Stimulated activated CD4-positive, alpha-beta T cell treated with anti-CD3 and anti-CD28 coated beads, Interleukin-1b, Interleukin-23, amount 100 ng/mL, for 48 hours (primary cell): ENCODE results near the gene SCGB1C1.
A peak's percentile ranks its signal among the peaks of the same experiment; 100 is the strongest.

Experiments
- DNase-seq: peaks from one replicate; pipeline ENCODE4 v3.0.0-alpha.2; 2020

The SCGB1C1 gene

DNA sequence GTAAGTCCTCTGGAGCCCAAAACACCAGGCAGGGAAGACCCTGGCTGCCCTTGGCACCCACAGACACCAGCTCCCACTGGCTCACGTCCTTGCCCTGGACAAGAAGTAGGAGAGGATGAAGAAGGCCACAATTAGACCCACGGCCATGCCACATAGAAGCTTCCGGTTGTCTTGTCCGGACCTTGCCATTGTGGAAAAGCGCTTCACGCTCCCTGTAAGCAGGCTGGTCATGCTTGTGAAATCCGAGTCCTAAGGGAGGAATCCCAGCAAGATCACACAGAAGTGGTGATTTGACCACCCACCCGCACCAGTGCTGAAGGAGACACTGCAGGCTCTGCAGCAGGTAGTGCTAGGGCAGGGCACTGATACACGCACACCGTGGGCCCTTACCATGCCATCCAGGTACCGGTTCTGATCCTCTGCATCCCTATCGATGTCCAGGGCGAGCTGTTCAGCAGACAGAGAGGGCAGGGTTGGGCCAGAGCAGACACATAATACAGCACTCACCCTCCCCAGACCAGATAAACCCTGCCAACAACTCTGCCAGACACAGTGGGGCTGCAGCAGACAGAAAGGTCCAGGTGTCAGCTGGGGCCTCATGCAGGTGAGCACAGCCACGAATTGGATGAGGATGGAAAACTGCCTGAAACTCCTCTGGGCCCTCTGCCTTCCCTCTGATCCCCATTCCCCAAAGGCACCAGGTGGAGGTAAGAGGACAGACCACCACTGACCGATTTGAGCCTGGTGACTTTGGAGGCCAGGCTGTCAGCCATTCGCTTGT, 12.5 kb downstream of the SCGB1C1 start:
- no peak for DNase-seq

DNA sequence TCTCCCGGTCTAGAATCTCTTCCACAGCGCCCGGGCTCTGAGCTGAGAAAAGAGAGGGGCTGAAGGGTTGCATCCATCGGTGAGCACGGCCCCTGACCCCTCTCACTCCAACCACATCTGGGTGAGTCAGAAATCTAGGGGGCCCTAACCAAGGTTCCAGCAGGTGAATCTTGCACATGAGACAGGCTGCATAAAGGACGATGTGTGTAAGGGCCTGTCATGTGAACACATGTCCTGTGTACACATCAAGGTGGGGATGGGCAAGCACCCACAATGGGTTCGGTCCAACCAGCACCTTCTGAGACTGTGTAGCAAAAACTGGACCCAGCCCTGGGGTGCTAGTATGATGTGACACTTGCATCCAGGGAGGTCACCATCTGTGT, 13.1 kb downstream of the SCGB1C1 start:
- DNase-seq, result no peak

DNA sequence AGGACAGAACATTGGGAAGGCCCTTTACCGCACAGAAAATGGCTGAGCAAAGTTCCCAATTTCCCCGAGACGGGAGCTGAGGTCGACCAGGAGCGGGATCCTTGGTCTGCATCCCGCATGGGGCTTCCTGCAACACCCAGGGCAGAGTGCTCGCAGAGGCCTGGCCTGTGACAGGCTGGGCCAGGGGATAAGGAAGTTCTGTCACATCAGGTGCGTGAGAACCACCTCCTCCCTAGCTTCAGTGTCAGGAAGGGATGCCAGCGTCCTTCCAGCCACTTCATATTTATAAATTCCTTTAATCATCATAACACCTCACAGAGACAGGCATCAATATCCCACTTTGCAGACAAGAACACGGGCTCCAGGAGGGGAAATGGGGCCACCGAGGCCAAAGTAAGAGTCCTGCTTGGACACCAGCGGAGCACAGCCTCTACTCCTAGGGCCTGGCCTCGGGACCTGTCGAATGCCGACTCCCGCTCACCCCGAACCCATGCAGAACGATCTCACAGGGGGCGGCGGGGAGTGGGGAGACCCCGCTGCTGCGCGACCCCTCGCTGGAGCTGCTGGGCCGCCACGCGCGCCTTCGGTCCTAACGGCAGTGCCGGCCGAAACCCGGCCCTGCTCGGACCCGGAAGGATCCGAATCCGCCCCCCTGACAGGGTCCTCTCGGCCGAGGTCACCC, 13.8 kb downstream of the SCGB1C1 start:
- DNase-seq, result peak; percentile 22

DNA sequence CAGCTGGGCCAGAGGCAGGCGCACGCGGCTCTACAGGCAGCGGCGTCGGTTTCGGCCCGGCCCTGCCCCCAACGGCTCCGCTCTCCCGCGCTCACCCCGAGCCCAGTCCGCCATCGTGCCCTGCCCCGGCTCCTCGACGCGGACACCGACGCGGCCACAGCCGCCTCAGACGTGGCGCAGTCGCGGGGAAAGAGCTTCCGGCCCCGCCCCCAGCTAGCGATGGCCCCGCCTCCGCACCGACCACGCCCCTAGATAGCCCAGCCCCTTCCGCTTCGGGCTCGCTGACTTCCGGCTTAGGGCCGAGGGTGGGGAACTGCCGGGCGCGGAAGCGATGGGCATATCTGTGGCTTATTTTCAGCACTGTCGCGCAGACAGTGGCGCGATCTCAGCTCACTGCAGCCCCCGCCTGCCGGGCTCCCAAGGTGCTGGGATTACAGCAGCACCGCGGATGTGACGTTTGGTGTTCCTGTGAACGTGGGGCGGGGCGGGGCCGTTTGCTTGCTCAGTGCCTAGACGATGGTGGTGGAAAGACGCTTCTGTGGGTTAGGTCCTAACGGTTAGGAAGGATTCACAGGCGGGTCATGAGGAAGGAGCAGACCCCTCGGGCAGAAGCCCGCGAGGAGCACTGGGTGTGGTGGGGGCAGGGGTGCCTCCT, 14.5 kb downstream of the SCGB1C1 start, which contains the start of the genes BET1L and RIC8A:
TSS of gene BET1L (minus strand) at position 192 of the 655 bp plus-strand sequence. CDS start at position 114, 78 bp downstream.
TSS of gene RIC8A (plus strand) at position 501 of the 655 bp plus-strand sequence. CDS start 1,147 bp downstream, outside the sequence.
- DNase-seq, result peak; percentile 98

DNA sequence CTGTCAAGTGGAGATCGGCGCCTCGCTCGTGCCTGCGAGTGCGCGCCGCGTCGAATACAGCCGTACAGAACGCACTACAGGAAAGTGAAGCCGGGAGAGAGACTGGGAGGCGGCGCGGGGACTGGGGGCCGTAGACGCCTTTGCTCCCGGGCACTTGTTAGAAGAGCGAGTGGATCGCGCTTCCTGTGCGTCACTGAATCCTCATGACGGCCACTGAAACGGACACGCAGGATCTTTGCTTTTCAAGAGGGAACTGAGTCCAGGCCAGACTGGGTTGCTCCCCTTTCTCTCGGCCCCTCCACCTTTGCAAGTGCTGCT, 14.9 kb downstream of the SCGB1C1 start:
- no peak for DNase-seq

DNA sequence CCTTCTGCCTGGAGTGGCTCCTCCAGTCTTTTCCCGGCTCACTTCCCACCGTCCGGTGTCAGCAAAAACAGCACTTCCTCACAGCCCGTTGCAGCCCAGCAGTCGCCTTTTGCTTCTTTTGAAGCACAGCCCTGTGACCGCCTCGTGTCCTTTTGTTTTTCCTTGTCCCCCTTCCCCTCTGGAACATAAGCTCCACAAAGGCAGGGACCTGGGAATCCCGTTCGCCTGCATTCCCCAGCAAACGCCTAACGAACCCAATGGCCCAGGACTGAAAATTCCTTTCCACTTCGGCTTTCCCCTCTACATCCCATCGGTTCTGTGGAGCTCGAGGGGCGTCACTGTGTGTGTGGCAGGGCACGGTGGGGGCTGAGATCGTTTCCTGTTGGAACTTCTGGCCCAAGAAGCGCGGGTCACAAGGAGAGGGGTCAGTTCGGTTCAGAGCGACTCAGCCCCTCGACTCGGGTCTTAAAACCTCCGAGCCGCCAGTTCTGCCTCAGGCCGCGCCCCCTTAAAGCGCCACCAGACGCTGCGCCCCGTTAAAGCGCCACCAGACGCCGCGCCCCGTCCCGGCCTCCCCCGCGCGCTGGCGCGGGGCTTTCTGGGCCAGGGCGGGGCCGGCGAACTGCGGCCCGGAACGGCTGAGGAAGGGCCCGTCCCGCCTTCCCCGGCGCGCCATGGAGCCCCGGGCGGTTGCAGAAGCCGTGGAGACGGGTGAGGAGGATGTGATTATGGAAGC, 15.5 kb downstream of the SCGB1C1 start:
- peak; percentile 82 for DNase-seq

DNA sequence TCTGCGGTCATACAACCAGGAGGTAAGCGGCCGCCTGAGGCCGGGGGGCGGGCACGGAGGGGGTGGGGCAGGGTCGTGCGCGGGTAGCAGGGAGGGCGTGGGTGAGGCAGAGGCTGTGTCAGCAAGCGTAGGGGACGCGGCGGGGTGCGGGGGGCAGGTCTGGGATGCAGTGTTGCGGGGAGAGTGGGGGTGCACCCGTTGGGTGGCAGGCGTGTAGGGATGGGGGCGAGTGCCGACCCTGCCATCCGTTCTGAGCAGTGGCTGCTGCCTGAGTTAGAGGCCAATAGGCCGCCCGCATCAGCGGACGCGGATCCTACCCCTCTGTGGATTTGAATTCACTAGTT, 16.0 kb downstream of the SCGB1C1 start:
- DNase-seq, result no peak

DNA sequence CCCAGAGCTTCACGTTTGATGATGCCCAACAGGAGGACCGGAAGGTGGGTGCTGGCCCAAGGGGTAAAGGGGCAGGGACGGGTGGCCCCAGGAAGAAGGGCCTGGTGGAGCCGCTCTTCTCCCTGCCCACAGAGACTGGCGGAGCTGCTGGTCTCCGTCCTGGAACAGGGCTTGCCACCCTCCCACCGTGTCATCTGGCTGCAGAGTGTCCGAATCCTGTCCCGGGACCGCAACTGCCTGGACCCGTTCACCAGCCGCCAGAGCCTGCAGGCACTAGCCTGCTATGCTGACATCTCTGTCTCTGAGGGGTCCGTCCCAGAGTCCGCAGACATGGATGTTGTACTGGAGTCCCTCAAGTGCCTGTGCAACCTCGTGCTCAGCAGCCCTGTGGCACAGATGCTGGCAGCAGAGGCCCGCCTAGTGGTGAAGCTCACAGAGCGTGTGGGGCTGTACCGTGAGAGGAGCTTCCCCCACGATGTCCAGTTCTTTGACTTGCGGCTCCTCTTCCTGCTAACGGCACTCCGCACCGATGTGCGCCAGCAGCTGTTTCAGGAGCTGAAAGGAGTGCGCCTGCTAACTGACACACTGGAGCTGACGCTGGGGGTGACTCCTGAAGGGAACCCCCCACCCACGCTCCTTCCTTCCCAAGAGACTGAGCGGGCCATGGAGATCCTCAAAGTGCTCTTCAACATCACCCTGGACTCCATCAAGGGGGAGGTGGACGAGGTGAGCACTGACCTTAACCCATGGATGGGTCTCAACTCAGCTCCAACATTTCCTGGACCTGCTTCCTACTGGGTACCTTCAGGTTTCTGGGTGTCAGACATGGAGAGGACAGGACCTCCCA, 16.6 kb downstream of the SCGB1C1 start:
- peak; percentile 20 for DNase-seq

DNA sequence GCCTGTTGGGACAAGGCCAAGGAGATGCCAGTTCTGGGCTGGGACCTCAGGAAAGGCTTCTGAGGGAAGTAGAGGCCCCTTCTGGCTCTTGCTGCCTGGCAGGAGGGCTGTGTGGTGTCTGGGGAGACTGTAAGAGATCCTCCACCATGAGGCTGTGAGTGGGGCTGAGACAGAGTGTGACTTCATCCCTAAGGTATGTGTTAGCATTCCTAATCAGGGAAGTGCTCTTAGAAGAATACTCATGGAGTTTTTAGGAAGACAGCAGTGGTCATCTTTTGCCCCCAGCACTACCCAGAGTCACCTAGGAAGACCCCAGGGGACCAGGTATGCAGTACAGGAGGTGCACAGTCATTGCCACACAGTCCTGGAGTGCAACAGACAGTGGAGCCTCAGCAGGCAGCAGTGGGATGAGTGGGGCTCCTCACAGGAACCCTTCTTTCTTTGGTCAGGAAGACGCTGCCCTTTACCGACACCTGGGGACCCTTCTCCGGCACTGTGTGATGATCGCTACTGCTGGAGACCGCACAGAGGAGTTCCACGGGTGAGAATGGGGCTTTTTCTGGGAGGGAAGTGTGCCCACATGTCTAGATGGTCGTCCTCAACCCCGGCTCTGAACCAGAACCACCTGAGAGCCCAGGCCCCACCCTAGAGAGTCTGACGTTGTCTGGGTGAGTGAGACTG, 17.4 kb downstream of the SCGB1C1 start:
- no peak for DNase-seq

DNA sequence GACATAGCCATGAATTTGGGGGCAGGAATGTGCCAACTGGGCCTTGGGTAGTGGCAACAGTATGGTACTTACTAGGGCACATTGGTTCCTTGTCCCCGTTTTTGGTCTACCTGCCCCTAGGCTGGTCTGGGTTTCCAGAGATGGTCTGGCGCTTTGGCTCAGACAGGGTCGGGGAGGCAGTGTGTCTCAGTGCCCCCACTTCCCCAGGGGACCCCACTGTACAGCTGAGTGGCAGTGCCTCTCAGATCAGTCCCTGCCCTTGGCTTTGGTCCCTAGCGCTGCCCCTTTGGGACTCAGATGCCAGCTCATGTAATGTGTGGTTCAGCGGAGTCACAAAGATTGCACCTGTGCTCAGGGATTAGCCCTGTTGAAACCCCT, 17.9 kb downstream of the SCGB1C1 start:
- DNase-seq, result no peak

DNA sequence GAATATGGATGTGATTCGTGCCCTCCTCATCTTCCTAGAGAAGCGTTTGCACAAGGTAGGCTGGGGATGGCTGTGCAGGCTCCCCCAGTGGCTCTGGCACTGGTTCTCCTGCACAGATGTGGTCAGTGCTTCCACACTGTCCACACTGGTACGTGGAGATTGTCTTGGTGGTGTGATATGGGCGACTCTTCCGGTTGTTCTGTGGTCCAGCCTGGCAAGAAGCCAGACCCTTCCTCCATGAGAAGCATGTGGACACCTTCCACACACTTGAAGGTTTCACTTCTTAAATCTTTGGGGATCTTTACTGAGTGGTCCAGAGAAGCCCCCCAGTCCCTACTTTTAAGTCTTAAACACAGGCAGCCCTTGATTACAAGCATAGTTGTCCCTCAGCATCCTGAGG, 18.4 kb downstream of the SCGB1C1 start:
- no peak for DNase-seq

DNA sequence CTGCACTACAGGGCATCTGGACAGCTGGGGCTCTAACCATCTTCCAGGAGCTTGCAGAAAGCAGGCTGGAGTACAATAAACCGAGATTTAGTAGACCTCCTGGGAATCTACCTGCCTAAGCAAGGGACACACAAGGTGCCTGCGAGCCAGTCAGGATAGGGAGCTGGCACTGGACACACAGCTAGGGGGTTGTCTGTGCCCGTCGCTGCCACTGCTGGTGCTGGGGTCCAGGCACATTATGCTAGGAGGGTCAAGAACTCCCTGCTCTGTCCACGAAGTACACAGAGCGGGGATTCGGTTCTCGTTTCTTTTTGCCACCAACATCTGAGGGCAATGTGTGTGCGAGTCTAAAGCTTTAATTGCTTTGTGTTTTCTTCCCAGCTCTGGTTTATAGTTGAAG, 18.9 kb downstream of the SCGB1C1 start:
- DNase-seq, result no peak

DNA sequence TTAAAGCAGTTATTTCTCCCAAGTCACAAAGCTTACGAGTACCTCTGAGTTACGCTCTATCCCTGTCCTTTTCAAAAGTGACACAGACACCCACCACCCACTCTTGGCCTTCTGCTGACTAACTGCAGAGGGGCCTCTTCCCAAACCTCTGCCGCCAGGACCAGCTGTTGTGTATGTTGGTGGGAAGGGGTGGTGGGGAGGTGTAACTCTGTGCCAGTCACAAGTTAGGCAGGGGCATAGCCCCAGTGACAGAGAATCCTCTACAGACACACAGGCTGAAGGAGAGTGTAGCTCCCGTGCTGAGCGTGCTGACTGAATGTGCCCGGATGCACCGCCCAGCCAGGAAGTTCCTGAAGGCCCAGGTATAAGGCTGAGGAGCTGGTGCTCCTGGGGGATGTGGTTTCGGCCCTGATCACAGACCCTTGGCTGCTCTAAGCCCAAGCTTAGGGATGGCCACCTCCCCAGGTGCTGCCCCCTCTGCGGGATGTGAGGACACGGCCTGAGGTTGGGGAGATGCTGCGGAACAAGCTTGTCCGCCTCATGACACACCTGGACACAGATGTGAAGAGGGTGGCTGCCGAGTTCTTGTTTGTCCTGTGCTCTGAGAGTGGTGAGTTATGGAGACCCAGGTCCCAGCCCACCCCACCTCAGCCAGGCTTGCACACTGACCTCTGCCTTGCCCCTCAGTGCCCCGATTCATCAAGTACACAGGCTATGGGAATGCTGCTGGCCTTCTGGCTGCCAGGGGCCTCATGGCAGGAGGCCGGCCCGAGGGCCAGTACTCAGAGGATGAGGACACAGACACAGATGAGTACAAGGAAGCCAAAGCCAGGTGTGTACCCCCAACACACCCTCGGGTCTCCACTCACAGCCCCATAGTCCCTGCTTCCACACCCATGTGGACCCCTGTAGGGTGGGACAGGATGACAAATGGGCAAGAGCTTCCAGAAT, 19.5 kb downstream of the SCGB1C1 start:
- no peak for DNase-seq

DNA sequence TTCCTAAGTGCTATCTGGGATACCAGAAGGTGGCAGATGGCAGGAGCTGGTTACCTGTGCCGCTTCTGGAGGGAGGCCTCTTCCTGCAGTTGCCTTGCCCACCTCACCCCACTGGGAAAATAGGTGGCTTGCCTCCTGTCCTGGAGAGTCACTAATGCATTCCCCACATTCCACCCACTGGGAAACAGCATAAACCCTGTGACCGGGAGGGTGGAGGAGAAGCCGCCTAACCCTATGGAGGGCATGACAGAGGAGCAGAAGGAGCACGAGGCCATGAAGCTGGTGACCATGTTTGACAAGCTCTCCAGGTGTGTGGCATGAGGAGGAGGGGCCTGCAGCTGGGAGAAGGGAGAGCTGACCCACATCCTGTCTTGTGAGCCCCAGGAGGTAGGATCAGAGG, 20.2 kb downstream of the SCGB1C1 start:
- DNase-seq, result no peak

DNA sequence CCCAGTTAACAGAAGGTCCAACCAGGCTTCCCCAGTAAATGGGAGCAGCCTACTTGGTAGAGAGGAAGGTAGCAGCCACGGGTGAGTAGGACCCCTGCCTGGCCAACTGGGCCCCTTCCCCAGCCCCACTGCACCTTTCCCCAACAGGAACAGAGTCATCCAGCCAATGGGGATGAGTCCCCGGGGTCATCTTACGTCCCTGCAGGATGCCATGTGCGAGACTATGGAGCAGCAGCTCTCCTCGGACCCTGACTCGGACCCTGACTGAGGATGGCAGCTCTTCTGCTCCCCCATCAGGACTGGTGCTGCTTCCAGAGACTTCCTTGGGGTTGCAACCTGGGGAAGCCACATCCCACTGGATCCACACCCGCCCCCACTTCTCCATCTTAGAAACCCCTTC, 21.2 kb downstream of the SCGB1C1 start:
- DNase-seq, result no peak

DNA sequence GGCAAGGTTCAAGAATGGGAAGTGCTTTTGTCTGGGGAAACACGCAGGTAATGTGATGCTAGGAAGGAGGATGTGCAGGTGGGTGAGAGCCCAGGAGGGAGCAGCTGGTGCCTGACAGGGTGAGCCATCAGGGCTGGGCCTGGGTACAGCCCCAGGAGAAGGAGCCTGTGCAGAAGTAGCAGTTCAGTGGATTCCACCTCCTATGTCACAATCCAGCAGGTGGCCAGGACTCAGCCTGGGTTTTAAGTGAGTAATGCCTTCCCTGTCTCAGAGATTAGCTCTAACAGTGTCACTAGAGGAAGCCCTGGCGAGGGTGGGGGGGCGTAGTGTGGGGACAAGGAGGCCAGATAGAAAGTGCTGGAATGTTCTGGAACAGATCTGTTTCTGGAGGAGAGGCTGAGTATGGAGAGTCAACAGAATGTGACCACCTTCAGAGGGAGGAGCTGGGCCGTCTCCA, 22.7 kb downstream of the SCGB1C1 start:
- DNase-seq, result no peak

DNA sequence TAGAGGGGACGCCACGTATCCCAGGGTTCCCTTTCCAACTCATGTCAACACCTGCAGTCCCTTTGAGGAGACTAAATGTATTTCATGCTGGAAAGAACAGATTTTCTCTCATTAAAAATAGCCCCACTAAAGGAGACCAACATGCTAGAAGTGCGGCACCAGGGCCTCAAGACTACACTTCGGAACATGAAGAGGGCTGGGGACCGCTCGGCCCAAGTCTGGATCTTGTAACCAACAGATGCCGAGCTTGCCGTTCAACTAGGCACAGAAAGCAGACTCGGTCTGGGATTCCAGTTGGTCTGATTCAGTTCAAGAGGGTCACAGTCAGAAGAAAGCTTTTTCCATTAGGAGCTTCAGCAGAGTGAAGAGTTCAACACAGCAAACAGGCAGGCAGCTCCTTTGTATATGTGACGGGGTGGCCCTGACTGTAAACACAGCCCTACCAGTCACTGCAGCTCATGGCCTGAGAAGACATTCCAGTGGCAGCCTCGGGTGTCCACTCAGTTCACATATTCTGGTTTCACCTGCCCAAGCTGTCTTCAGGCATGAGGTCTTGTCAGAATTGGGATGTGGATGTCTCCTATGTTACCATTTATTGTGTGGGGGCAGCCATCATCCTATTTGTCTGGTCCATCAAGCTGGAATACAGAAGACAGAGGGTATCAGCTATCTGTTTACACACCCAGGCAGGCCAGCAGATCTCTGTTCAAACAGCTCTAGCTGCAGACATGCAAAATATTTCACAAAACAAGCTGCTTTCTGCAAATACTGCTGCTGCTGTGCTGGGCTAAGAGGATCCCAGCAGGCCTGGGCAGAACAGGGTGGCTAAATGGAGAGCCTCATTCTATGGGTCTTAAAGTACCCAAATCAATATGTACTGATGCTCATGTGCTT, 23.4 kb downstream of the SCGB1C1 start:
- DNase-seq, result no peak

DNA sequence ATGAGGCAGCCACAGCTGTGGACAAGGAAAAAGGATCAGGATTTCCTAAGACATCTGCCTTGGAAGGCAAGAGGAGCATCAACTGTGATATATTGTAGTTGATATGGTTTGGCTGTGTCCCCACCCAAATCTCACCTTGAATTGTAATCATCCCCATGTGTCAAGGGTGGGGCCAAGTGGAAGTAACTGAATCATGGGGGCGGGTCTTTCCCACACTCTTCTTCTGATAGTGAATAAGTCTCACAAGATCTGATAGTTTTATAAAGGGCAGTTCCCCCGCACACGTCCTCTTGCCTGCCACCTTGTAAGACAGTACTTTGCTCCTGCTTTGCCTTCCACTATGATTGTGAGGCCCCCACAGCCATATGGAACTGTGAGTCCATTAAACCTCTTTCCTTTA, 24.8 kb downstream of the SCGB1C1 start:
- no peak for DNase-seq

DNA sequence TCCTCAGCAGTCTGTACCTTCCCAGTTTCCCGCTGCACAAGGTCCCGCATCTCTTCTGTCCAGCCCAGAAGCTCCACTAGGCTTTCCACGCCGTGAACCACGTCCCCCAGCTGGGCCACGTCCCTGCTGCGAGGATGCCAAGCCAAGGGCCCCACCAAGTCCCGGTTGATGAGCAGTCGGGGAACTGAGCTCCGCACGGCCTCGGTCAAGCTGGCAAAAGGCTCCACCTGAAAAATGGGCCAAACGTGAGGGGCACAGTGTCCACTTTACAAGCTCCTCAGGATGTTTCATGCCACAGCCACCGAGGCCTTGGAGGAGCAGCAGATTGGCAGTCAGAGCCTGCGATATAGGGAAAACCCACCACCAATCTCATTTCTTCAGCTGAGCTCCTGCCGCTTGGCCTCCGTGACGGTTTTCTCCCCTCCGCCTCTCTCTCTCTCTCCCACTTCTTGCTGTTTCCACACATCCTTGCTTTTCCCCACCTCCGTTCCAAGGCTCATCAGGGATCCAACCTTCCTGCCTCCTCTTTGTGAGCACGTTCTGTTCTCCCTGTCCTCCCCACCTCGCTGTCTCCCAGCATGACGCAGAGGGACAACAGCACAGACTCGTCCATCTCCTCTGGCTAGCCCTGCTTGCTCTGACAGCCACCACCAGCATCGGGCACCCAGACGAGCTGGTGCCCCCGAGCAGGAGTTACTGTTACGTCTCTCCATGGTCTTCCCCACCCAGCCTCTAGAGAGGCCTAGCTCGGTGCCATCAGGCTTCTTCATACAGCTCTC, 26.1 kb downstream of the SCGB1C1 start:
- no peak for DNase-seq
